ENCODE measurements around the gene NCOA7. TPM values are rescaled to one million over a fixed set of nuclear protein-coding genes. Genes with fewer than 3 reads are reported as not detected.

Gene NCOA7
- total RNA-seq, 2 experiments from 2014 or later: 34.6 to 35.7 TPM

- H3K27ac ChIP-seq (ENCODE audit: low read depth in 1 of 2, low read length in 2 of 2): peak overlapping the region in 1 of 2 donors; percentile 25
Observed at GRCh38 chr6:125831659-125832058, 40.9 kb downstream of the NCOA7 start.

GRCh38 chr6:125832391-125833117 lies 41.8 kb downstream of the NCOA7 start:
- peaks cover 73% of the 10 kb centered on the region for H3K4me1 Mint-ChIP-seq (ENCODE audit: low read depth)
- intact Hi-C loops (cut with DNase I, micrococcal nuclease): no loop called here
- peak overlapping the region; percentile 83 for H3K27ac Mint-ChIP-seq
- TF ChIP-seq CTCF (IDR thresholded peaks at IDR 0.05): no peak
- ChIA-PET POLR2A (interaction anchor here (1.8 to 8.9 kb wide), 2 partner anchors 42 to 51 kb away, joined by 11 to 109 read pairs; partner anchors contain the start of gene NCOA7), CTCF (interaction anchor here (1.6 kb wide), 1 partner anchor 42 kb away, joined by 4 read pairs; the partner anchor contains the start of gene NCOA7)
- peaks cover 38% of the 10 kb centered on the region for H3K4me1 ChIP-seq (ENCODE audit: insufficient read depth, low read length)
- no peaks in the 10 kb centered on the region for H3K27me3 ChIP-seq (ENCODE audit: control insufficient read depth in 1 of 2, insufficient read depth in 2 of 2, low read length in 2 of 2)
- no peaks in the 10 kb centered on the region for H3K9me3 ChIP-seq (ENCODE audit: control insufficient read depth in 1 of 2, insufficient read depth in 1 of 2, low read length in 2 of 2)
- no peaks in the 10 kb centered on the region for H3K36me3 ChIP-seq (ENCODE audit: insufficient read depth, low read length)
- H3K4me3 ChIP-seq (ENCODE audit: low read length): no peak overlapping the region
- no peaks in the 10 kb centered on the region for H3K9me3 Mint-ChIP-seq
- no peak overlapping the region for H3K4me3 Mint-ChIP-seq
- peak overlapping the region in 1 of 2 donors; percentile 31 for H3K27ac ChIP-seq (ENCODE audit: low read depth in 1 of 2, low read length in 2 of 2)
- ATAC-seq (ENCODE audit: poor library complexity) (no peak), DNase-seq (peak in 1 of 14 experiments; percentile 33)
- no peaks in the 10 kb centered on the region for H3K36me3 Mint-ChIP-seq (ENCODE audit: low read depth)
- no peaks in the 10 kb centered on the region for H3K27me3 Mint-ChIP-seq

More at GRCh38 chr6:125831659-125832058, 40.9 kb downstream of the NCOA7 start:
- peaks cover 74% of the 10 kb centered on the region for H3K4me1 Mint-ChIP-seq (ENCODE audit: low read depth)
- peaks cover 2% of the 10 kb centered on the region for H3K36me3 Mint-ChIP-seq (ENCODE audit: low read depth)
- Histone ChIP-seq H3K9me3 (ENCODE audit: control insufficient read depth in 1 of 2, insufficient read depth in 1 of 2, low read length in 2 of 2) (peaks cover 0 to 3% of the 10 kb centered on the region in 2 experiments), H3K36me3 (ENCODE audit: insufficient read depth, low read length) (no peaks in the 10 kb centered on the region), H3K27me3 (ENCODE audit: control insufficient read depth in 1 of 2, insufficient read depth in 2 of 2, low read length in 2 of 2) (no peaks in the 10 kb centered on the region), H3K4me1 (ENCODE audit: insufficient read depth, low read length) (peaks cover 42% of the 10 kb centered on the region), H3K4me3 (ENCODE audit: low read length) (no peak overlapping the region)
- ATAC-seq (ENCODE audit: poor library complexity) (no peak), DNase-seq (peak in 2 of 14 experiments; percentile 49)
- ChIA-PET CTCF (interaction anchor here (0.7 to 1.6 kb wide), 5 partner anchors 14 to 125 kb away, joined by 3 to 4 read pairs (median 4); partner anchors contain the start of gene NCOA7), POLR2A (interaction anchor here (0.6 to 8.9 kb wide), 3 partner anchors 29 to 50 kb away, joined by 3 to 109 read pairs (median 11); partner anchors contain the start of gene NCOA7)
- peak overlapping the region; percentile 83 for H3K27ac Mint-ChIP-seq
- no peak for TF ChIP-seq CTCF (IDR thresholded peaks at IDR 0.05)
- no peaks in the 10 kb centered on the region for H3K27me3 Mint-ChIP-seq
- intact Hi-C loops (cut with DNase I, micrococcal nuclease): no loop called here
- peak overlapping the region; percentile 4 for H3K4me3 Mint-ChIP-seq
- H3K9me3 Mint-ChIP-seq: no peaks in the 10 kb centered on the region

GRCh38 chr6:125834348-125834747 lies 43.6 kb downstream of the NCOA7 start:
- H3K36me3 ChIP-seq (ENCODE audit: insufficient read depth, low read length): peaks cover 3% of the 10 kb centered on the region
- H3K4me3 Mint-ChIP-seq: peak overlapping the region; percentile 8
- H3K9me3 Mint-ChIP-seq: no peaks in the 10 kb centered on the region
- intact Hi-C loops (cut with DNase I, micrococcal nuclease): no loop called here
- H3K4me1 ChIP-seq (ENCODE audit: insufficient read depth, low read length): peaks cover 31% of the 10 kb centered on the region
- DNase-seq: peak in 6 of 14 experiments; percentile 10 to 61 (median 32)
- peak; percentile 62 for ATAC-seq (ENCODE audit: poor library complexity)
- H3K4me1 Mint-ChIP-seq (ENCODE audit: low read depth): peaks cover 63% of the 10 kb centered on the region
- no peak for TF ChIP-seq CTCF (IDR thresholded peaks at IDR 0.05)
- H3K4me3 ChIP-seq (ENCODE audit: low read length): no peak overlapping the region
- ChIA-PET POLR2A (interaction anchor here (0.7 to 8.9 kb wide), 5 partner anchors 9 to 71 kb away, joined by 3 to 109 read pairs (median 4); partner anchors contain the start of gene NCOA7), CTCF (interaction anchor here (0.9 to 2.9 kb wide), 3 partner anchors 10 to 123 kb away, joined by 4 to 9 read pairs (median 4); partner anchors contain the start of gene NCOA7)
- peaks cover 11% of the 10 kb centered on the region for H3K36me3 Mint-ChIP-seq (ENCODE audit: low read depth)
- H3K9me3 ChIP-seq (ENCODE audit: control insufficient read depth in 1 of 2, insufficient read depth in 1 of 2, low read length in 2 of 2): no peaks in the 10 kb centered on the region
- peak overlapping the region; percentile 83 for H3K27ac Mint-ChIP-seq
- H3K27ac ChIP-seq (ENCODE audit: low read depth in 1 of 2, low read length in 2 of 2): peak overlapping the region in 1 of 2 donors; percentile 18
- no peaks in the 10 kb centered on the region for H3K27me3 ChIP-seq (ENCODE audit: control insufficient read depth in 1 of 2, insufficient read depth in 2 of 2, low read length in 2 of 2)
- H3K27me3 Mint-ChIP-seq: no peaks in the 10 kb centered on the region

All from CD4-positive, alpha-beta T cell (primary cell).